H9 (cell line): Measurements from ENCODE around the gene BEST2. TPM values are rescaled to one million over a fixed set of nuclear protein-coding genes. Genes with fewer than 3 reads are reported as not detected.

ENCODE experiments used
- DNase-seq: peaks from one replicate; pipeline ENCODE4 v3.0.0-alpha.2; 2017
- H2AFZ ChIP-seq: one replicate; pipeline ENCODE4 v1.6.1; 2013; ENCODE audit warnings: mild to moderate bottlenecking, low read length, control low read depth, moderate library complexity
- H2AK5ac ChIP-seq: 2 replicates; pipeline ENCODE4 v1.6.1; 2013; ENCODE audit warnings: low read length, control low read depth, mixed read lengths; ENCODE audit not compliant: insufficient read length
- H2BK120ac ChIP-seq: one replicate; pipeline ENCODE4 v1.6.1; 2013; ENCODE audit warnings: low read depth, mild to moderate bottlenecking, low read length, control low read depth, inconsistent platforms; ENCODE audit not compliant: poor library complexity, severe bottlenecking
- H2BK12ac ChIP-seq: 2 replicates; pipeline ENCODE4 v1.6.1; 2013; ENCODE audit warnings: low read length, control low read depth, mixed read lengths, low read depth; ENCODE audit not compliant: insufficient read length
- H2BK15ac ChIP-seq: 2 replicates; pipeline ENCODE4 v1.6.1; 2013; ENCODE audit warnings: low read depth, low read length, control low read depth
- H2BK20ac ChIP-seq: one replicate; pipeline ENCODE4 v1.6.1; 2013; ENCODE audit warnings: low read depth, mild to moderate bottlenecking, low read length, control low read depth, inconsistent platforms; ENCODE audit not compliant: poor library complexity, severe bottlenecking
- H2BK5ac ChIP-seq: 2 replicates; pipeline ENCODE4 v1.6.1; 2013; ENCODE audit warnings: low read length, control low read depth, mixed read lengths; ENCODE audit not compliant: insufficient read length
- H3K14ac ChIP-seq: 2 replicates; pipeline ENCODE4 v1.6.1; 2013; ENCODE audit warnings: low read length, control low read depth; ENCODE audit not compliant: insufficient read depth
- H3K18ac ChIP-seq: 2 replicates; pipeline ENCODE4 v1.6.1; 2013; ENCODE audit warnings: low read depth, mild to moderate bottlenecking, mixed read lengths, low read length, control low read depth; ENCODE audit not compliant: insufficient read length
- H3K23ac ChIP-seq: 2 replicates; pipeline ENCODE4 v1.6.1; 2013; ENCODE audit warnings: low read length, control low read depth, mixed read lengths, low read depth; ENCODE audit not compliant: insufficient read length
- H3K23me2 ChIP-seq: 2 replicates; pipeline ENCODE4 v1.6.1; 2013; ENCODE audit warnings: low read depth, mild to moderate bottlenecking, mixed read lengths, low read length, control low read depth; ENCODE audit not compliant: insufficient read length, poor library complexity, severe bottlenecking
- H3K27ac ChIP-seq: 2 replicates; pipeline ENCODE4 v1.5.1; 2013; ENCODE audit warnings: low read length, control low read depth, mixed read lengths, low read depth; ENCODE audit not compliant: insufficient read length
- H3K27me3 ChIP-seq: 2 replicates; pipeline ENCODE4 v1.6.1; 2013; ENCODE audit warnings: low read length, control low read depth, inconsistent platforms; ENCODE audit not compliant: insufficient read depth
- H3K4ac ChIP-seq: 2 replicates; pipeline ENCODE4 v1.6.1; 2013; ENCODE audit warnings: low read depth, mild to moderate bottlenecking, control low read depth, inconsistent platforms, low read length, moderate library complexity
- H3K4me1 ChIP-seq: 2 replicates; pipeline ENCODE4 v1.6.1; 2013; ENCODE audit warnings: low read length, control low read depth, inconsistent platforms; ENCODE audit not compliant: insufficient read depth
- H3K4me2 ChIP-seq: 2 replicates; pipeline ENCODE4 v1.6.1; 2013; ENCODE audit warnings: low read length, control low read depth, mixed read lengths; ENCODE audit not compliant: insufficient read length, insufficient read depth
- H3K56ac ChIP-seq: 2 replicates; pipeline ENCODE4 v1.6.1; 2013; ENCODE audit warnings: low read depth, mild to moderate bottlenecking, mixed read lengths, low read length, control low read depth; ENCODE audit not compliant: insufficient read length
- H3K79me1 ChIP-seq: 2 replicates; pipeline ENCODE4 v1.6.1; 2013; ENCODE audit warnings: low read depth, mild to moderate bottlenecking, moderate library complexity, low read length, control low read depth, inconsistent platforms; ENCODE audit not compliant: insufficient read depth, poor library complexity, severe bottlenecking
- H3K79me2 ChIP-seq: 2 replicates; pipeline ENCODE4 v1.6.1; 2013; ENCODE audit warnings: low read length, control low read depth, inconsistent platforms; ENCODE audit not compliant: insufficient read depth
- H3K9ac ChIP-seq: 2 replicates; pipeline ENCODE4 v1.6.1; 2013; ENCODE audit warnings: low read length, control low read depth, mixed read lengths; ENCODE audit not compliant: insufficient read length; ENCODE audit errors: extremely low read depth
- H3K9me3 ChIP-seq: one replicate; pipeline ENCODE4 v1.6.1; 2013; ENCODE audit warnings: low read depth, low read length, inconsistent platforms; ENCODE audit not compliant: control insufficient read depth
- H3T11ph ChIP-seq: one replicate; pipeline ENCODE4 v1.6.1; 2013; ENCODE audit warnings: mild to moderate bottlenecking, low read length, control low read depth, inconsistent platforms
- H4K20me1 ChIP-seq: one replicate; pipeline ENCODE4 v1.6.1; 2013; ENCODE audit not compliant: control insufficient read depth, insufficient read length, insufficient read depth
- H4K5ac ChIP-seq: 2 replicates; pipeline ENCODE4 v1.6.1; 2013; ENCODE audit warnings: low read depth, mild to moderate bottlenecking, mixed read lengths, low read length, control low read depth; ENCODE audit not compliant: insufficient read length
- H4K8ac ChIP-seq: replicated peaks from 2 replicates; pipeline ENCODE4 v1.6.1; 2013; ENCODE audit warnings: low read length, control low read depth, mixed read lengths, low read depth; ENCODE audit not compliant: insufficient read length
- H4K91ac ChIP-seq: 2 replicates; pipeline ENCODE4 v1.6.1; 2013; ENCODE audit warnings: low read depth, mild to moderate bottlenecking, moderate library complexity, mixed read lengths, low read length, control low read depth; ENCODE audit not compliant: insufficient read length
- H3K27ac Mint-ChIP-seq, 3 experiments: 2 replicates in 2 of 3; 3 replicates in 1 of 3; pipeline ENCODE4 v1.8.0; 2020 to 2021; ENCODE audit warnings: mixed read lengths in 3 of 3, mild to moderate bottlenecking in 1 of 3, moderate library complexity in 1 of 3
- H3K27me3 Mint-ChIP-seq: 2 replicates; pipeline ENCODE4 v1.8.0; 2021; ENCODE audit warnings: low read depth, mild to moderate bottlenecking, moderate library complexity, mixed read lengths
- H3K36me3 Mint-ChIP-seq, 3 experiments: 2 replicates in 2 of 3; 3 replicates in 1 of 3; pipeline ENCODE4 v1.8.0; 2020 to 2021; ENCODE audit warnings: low read depth in 3 of 3, mixed read lengths in 3 of 3; ENCODE audit not compliant: insufficient read depth in 1 of 3
- H3K4me1 Mint-ChIP-seq, 2 experiments: 2 replicates each; pipeline ENCODE4 v1.8.0; 2020; ENCODE audit warnings: mixed read lengths in 2 of 2
- H3K4me3 Mint-ChIP-seq, 2 experiments: 2 replicates in 1 of 2; 3 replicates in 1 of 2; pipeline ENCODE4 v1.8.0; 2020 to 2021; ENCODE audit warnings: mild to moderate bottlenecking in 2 of 2, mixed read lengths in 2 of 2, moderate library complexity in 1 of 2
- H3K9me3 Mint-ChIP-seq, 2 experiments: 2 replicates in 1 of 2; 3 replicates in 1 of 2; pipeline ENCODE4 v1.8.0; 2020; ENCODE audit warnings: mild to moderate bottlenecking in 2 of 2, mixed read lengths in 2 of 2, moderate library complexity in 1 of 2
- WGBS: extraction: QIAGEN DNeasy Blood & Tissue Kit; methylation state at CpG from one replicate; pipeline ENCODE4 v1.1.7; 2013; ENCODE audit warnings: missing lambda C conversion rate, low lambda C conversion rate, mixed read lengths; ENCODE audit not compliant: insufficient read length; ENCODE audit errors: extremely low coverage; 5-methylcytosine and 5-hydroxymethylcytosine counted together
- long read RNA-seq: library from polyadenylated mRNA; unstranded; transcript quantifications from one replicate; pipeline ENCODE4 v2.0.0, GENCODE V29; 2020
- total RNA-seq: library from RNA; stranded (reverse); gene quantifications from 2 replicates; pipeline ENCODE4 v1.2.1, GENCODE V29; 2021
- TF ChIP-seq, protein P1 (sequence below): fragments of 200-600 bp; sonication (generic); conservative IDR thresholded peaks from 3 replicates; pipeline ENCODE4 v1.8.0; 2021; ENCODE audit warnings: antibody characterized with exemption, mild to moderate bottlenecking

The BEST2 gene
- total RNA-seq = 1.6 and 2.0 TPM in 2 replicates
- long read RNA-seq, transcript BEST2-204 (10 exons, 2,000 nt) = major isoform, 23 of 27 reads
- long read RNA-seq, partial matches to known transcripts = 2 of 27 reads
- long read RNA-seq, other reads (novel, unspliced or antisense) = 0 of 27 reads

DNA sequence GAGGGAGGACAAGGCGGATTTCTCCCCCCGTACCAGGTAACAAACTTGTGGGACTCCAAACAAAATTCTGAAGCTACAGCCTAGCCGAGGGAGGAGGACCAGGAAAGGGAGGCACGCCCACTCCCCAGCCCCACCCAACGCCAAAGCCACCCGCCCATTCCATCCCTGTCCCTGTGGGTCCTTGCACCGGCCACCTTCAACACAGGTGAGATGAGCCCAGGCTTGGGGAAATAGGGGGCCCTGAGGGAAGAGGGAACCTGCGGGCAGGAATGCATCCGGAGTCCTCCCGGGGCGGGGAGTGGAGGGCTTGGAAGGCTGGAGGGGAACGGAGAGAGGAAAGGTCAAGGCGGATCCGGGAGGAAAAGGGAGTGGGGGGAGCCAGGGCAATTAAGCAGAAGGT lies at the start of gene BEST2:
BEST2 (plus strand) TSS at position 157 of the 400 bp plus-strand sequence. CDS start 802 bp downstream, outside the sequence.
- H3K4me1 ChIP-seq = no peaks in the 10 kb centered on the region
- no peak within 1 kb of the TSS for H2BK20ac ChIP-seq
- DNase-seq = peak; percentile 69
- H2BK15ac ChIP-seq = no peak within 1 kb of the TSS
- H3T11ph ChIP-seq = no peak within 1 kb of the TSS
- Mint-ChIP-seq H3K4me3 (peak within 1 kb of the TSS; percentile 49 to 79), H3K27me3 (peaks cover 66% of the 10 kb centered on the region), H3K4me1 (peaks cover 18 to 35% of the 10 kb centered on the region in 2 experiments), H3K27ac (no peak within 1 kb of the TSS), H3K36me3 (peaks cover 16 to 17% (median 17%) of the 10 kb centered on the region in 3 experiments), H3K9me3 (peaks cover 3 to 5% of the 10 kb centered on the region in 2 experiments; a peak in 3 of 5 replicates)
- no peak within 1 kb of the TSS for H2AK5ac ChIP-seq
- H3K23me2 ChIP-seq = peaks cover 6% of the 10 kb centered on the region
- no peak within 1 kb of the TSS for H2BK120ac ChIP-seq
- no peaks in the 10 kb centered on the region for H3K27me3 ChIP-seq
- H4K8ac ChIP-seq = no peak within 1 kb of the TSS
- H2AFZ ChIP-seq = no peak within 1 kb of the TSS
- H3K4me2 ChIP-seq = peak within 1 kb of the TSS; percentile 29
- H3K79me2 ChIP-seq = no peaks in the 10 kb centered on the region
- no peak within 1 kb of the TSS for H3K4ac ChIP-seq
- H4K5ac ChIP-seq = no peak within 1 kb of the TSS
- no peak within 1 kb of the TSS for H3K14ac ChIP-seq
- H3K56ac ChIP-seq = no peak within 1 kb of the TSS
- H3K27ac ChIP-seq = no peak within 1 kb of the TSS
- WGBS = no CpG with 5 or more reads among the region's 14 CpGs
- no peaks in the 10 kb centered on the region for H3K79me1 ChIP-seq
- H4K91ac ChIP-seq = no peak within 1 kb of the TSS
- no peak within 1 kb of the TSS for H3K23ac ChIP-seq
- no peak within 1 kb of the TSS for H2BK5ac ChIP-seq
- no peak within 1 kb of the TSS for H2BK12ac ChIP-seq
- no peak within 1 kb of the TSS for H3K18ac ChIP-seq
- no peak within 1 kb of the TSS for H3K9ac ChIP-seq
- no peaks in the 10 kb centered on the region for H3K9me3 ChIP-seq
- TF ChIP-seq, protein P1, sequence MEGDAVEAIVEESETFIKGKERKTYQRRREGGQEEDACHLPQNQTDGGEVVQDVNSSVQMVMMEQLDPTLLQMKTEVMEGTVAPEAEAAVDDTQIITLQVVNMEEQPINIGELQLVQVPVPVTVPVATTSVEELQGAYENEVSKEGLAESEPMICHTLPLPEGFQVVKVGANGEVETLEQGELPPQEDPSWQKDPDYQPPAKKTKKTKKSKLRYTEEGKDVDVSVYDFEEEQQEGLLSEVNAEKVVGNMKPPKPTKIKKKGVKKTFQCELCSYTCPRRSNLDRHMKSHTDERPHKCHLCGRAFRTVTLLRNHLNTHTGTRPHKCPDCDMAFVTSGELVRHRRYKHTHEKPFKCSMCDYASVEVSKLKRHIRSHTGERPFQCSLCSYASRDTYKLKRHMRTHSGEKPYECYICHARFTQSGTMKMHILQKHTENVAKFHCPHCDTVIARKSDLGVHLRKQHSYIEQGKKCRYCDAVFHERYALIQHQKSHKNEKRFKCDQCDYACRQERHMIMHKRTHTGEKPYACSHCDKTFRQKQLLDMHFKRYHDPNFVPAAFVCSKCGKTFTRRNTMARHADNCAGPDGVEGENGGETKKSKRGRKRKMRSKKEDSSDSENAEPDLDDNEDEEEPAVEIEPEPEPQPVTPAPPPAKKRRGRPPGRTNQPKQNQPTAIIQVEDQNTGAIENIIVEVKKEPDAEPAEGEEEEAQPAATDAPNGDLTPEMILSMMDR = no peak
- no peaks in the 10 kb centered on the region for H4K20me1 ChIP-seq
